ENCODE measurements around the gene CDC37L1. TPM values are rescaled to one million over a fixed set of nuclear protein-coding genes. Genes with fewer than 3 reads are reported as not detected.
"Not testable (repeated sequence)": the region's sequence is repeated elsewhere in the genome, so short reads cannot be mapped to it uniquely, and the experiment has no call there.

CDC37L1 gene
- total RNA-seq, 1 donor from 2014 or later: 40.3 TPM

DNA sequence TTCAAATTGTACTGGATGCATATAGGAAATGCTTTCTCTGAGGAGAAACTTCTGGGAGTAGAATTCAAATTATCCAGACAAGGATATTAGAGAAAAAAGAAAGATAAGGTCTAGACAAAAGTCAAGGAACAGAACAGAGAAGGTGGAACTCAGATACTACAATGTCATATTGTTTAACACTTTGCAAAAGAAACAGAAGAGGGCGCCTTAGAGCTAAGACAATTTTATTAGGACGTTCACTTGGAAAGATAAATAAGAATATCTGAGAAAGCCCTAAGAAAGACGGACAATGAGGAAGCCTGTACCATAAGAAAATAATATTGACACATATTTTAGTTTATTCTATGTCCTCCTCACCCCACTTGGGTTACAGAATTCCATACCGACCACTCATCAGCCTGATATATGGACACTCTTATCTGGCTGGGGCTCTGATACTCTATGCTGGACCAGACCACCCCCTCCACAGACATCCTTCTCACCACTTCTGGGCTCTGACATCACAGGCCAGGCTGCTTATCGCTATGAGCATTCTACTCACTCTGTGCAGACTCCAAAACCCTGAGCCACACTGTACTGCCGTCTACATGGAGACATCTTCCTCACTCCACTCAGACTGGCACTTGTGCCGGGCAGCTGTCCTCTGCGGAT is 70.8 kb downstream of the CDC37L1 start:
- DNase-seq (ENCODE audit: low spot score): no peak

DNA sequence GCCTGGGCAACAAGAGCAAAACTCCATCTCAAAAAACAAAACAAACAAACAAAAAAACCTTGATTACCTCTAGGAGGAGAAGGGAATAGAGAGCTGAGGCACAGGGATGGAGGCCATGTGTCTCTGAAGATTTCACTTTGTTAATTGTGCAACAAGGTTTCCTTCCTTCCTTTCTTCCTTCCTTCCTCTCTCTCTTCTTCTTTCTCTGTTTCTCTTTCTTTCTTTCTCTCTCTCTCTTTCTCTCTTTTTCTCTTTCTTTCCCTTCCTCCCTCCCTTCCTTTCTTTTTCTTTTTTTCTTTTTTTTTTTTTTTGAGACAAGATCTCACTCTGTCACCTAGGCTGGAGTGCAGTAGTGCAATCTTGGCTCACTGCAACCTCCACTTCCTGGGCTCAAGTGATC is 75.2 kb downstream of the CDC37L1 start:
- DNase-seq (ENCODE audit: low spot score): not testable (repeated sequence)

DNA sequence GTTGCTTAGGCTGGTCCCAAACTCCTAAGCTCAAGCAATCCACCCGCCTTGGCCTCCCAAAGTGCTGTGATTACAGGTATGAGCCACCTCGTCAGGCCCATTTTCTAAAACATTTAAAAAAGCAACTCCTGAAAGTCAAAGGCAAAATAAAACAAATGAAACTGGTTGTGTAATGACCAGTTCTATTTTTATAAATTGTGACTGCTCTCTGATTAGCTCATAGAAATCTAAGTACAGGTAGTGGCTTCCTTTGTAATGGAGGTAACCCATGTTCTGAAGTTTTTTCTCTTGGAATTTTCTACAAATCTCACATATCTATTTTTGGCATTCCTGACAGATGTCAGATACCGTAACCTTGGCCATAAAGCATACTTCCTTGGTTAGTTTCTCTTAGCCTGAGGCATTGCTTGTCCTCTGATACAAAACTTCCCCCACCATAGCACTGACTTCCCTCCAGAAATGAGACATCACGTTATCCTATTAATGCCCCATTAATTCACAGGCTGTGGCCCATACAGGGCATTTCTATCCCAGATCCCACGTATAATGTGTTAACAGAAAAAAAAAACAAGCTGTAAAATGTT is 75.7 kb downstream of the CDC37L1 start:
- no peak for DNase-seq (ENCODE audit: low spot score)

DNA sequence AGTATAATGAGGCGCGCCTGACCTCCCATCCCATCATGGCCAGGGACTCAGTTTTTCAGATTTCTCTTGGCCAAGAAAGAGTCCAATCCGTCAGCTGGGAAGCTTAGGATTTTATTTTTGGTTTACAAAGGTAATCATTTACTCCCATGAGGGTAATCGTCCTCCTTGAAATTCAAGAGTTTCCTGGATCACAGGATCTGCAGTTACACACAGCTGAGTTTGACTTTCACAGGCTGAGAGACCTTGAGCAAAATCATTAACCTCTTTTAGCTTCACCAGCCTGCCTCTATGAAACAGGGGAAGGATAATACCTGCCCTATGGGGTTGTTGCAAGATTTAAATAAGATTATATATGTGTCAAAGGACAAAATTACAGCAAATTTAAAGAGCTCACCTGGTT is 77.1 kb downstream of the CDC37L1 start:
- no peak for DNase-seq (ENCODE audit: low spot score)

Other genes starting within 250 kb of the CDC37L1 start
- gene SLC1A1, start 189.1 kb upstream of the CDC37L1 start, total RNA-seq: 8.2 TPM
- gene PLPP6, start 17.3 kb upstream of the CDC37L1 start, total RNA-seq: 5.5 TPM
- gene SPATA6L, start 13.1 kb upstream of the CDC37L1 start, total RNA-seq: 5.4 TPM
- gene AK3, start 61.6 kb downstream of the CDC37L1 start, total RNA-seq: 69.8 TPM
- 33.8 TPM for gene RCL1, start 113.4 kb downstream of the CDC37L1 start, total RNA-seq